HG03280 (cell line): ENCODE data around the gene TWSG1.
"Not testable (repeated sequence)": the region's sequence is repeated elsewhere in the genome, so short reads cannot be mapped to it uniquely, and the experiment has no call there.

ENCODE experiments used
- ATAC-seq: cut with Tn5 transposase; IDR thresholded peaks from one replicate; pipeline ENCODE4 v1.9.1; 2021; ENCODE audit warnings: mild to moderate bottlenecking, moderate library complexity; ENCODE audit not compliant: unreplicated experiment

The TWSG1 gene

GRCh38 chr18:9386879-9387278 lies 52.3 kb downstream of the TWSG1 start:
- ATAC-seq, result no peak

GRCh38 chr18:9387891-9388290 lies 53.3 kb downstream of the TWSG1 start:
- no peak for ATAC-seq

GRCh38 chr18:9389706-9390105 lies 55.1 kb downstream of the TWSG1 start:
- ATAC-seq, result no peak

- no peak for ATAC-seq
Observed at GRCh38 chr18:9392726-9393125, 58.2 kb downstream of the TWSG1 start.

GRCh38 chr18:9394046-9394445 lies 59.5 kb downstream of the TWSG1 start:
- ATAC-seq, result no peak

- ATAC-seq, result no peak
Observed at GRCh38 chr18:9400197-9400596, 65.6 kb downstream of the TWSG1 start.

- no peak for ATAC-seq
Observed at GRCh38 chr18:9401176-9401575, 66.6 kb downstream of the TWSG1 start.

- ATAC-seq, result not testable (repeated sequence)
Observed at GRCh38 chr18:9402358-9403007, 67.9 kb downstream of the TWSG1 start.

GRCh38 chr18:9403795-9404564 lies 69.4 kb downstream of the TWSG1 start:
- no peak for ATAC-seq

- ATAC-seq, result no peak
Observed at GRCh38 chr18:9404565-9405060, 70.0 kb downstream of the TWSG1 start.

GRCh38 chr18:9405130-9405529 lies 70.6 kb downstream of the TWSG1 start:
- ATAC-seq, result no peak

GRCh38 chr18:9405977-9406376 lies 71.4 kb downstream of the TWSG1 start:
- no peak for ATAC-seq

- no peak for ATAC-seq
Observed at GRCh38 chr18:9410515-9410914, 75.9 kb downstream of the TWSG1 start.

- ATAC-seq, result no peak
Observed at GRCh38 chr18:9413576-9413975, 79.0 kb downstream of the TWSG1 start.

- ATAC-seq, result no peak
Observed at GRCh38 chr18:9416563-9417072, 82.0 kb downstream of the TWSG1 start.

- no peak for ATAC-seq
Observed at GRCh38 chr18:9417073-9417851, 82.7 kb downstream of the TWSG1 start.

GRCh38 chr18:9418047-9418690 lies 83.6 kb downstream of the TWSG1 start:
- ATAC-seq, result no peak

GRCh38 chr18:9419956-9420631 lies 85.5 kb downstream of the TWSG1 start:
- no peak for ATAC-seq

GRCh38 chr18:9421096-9421900 lies 86.7 kb downstream of the TWSG1 start:
- ATAC-seq, result no peak
